Naive thymus-derived CD4-positive, alpha-beta T cell (primary cell): Measurements from ENCODE around the gene AGPAT4. TPM values are rescaled to one million over a fixed set of nuclear protein-coding genes. Genes with fewer than 3 reads are reported as not detected.
A peak's percentile ranks its signal among the peaks of the same experiment; 100 is the strongest.

ENCODE experiments used
- ATAC-seq: fragments of 150-1000 bp; cut with Tn5 transposase; 2 replicates; pipeline ENCODE4 v1.10.0; 2021; ENCODE audit warnings: mild to moderate bottlenecking, moderate library complexity
- CTCF ChIA-PET: fragments of 350-600 bp; sonication (Branson Sonifier 250); formaldehyde crosslinking; loops from one replicate; lab custom pipeline; 2021; ENCODE audit warnings: antibody characterized with exemption; lab: Charles Lee
- POLR2A ChIA-PET: fragments of 350-600 bp; sonication (Branson Sonifier 250); formaldehyde crosslinking; loops from one replicate; lab custom pipeline; 2021; ENCODE audit warnings: antibody characterized with exemption, inconsistent platforms; lab: Charles Lee
- DNase-seq, 9 donors: peaks; one replicate each; pipeline versions ENCODE4 v3.0.0 to v3.0.0-alpha.2; 2020 to 2022; ENCODE audit warnings: mixed read lengths in 1 of 9
- H3K27ac ChIP-seq: one replicate; pipeline ENCODE4 v1.7.0; 2013; ENCODE audit warnings: mild to moderate bottlenecking, low read depth, low read length, moderate library complexity
- H3K27me3 ChIP-seq, 2 donors: one replicate each; pipeline ENCODE4 v1.7.0; 2013; ENCODE audit warnings: low read length in 2 of 2, mild to moderate bottlenecking in 2 of 2, moderate library complexity in 2 of 2; ENCODE audit not compliant: control insufficient read depth in 2 of 2, insufficient read depth in 2 of 2
- H3K36me3 ChIP-seq, 3 experiments: 1 replicate in 2 of 3; 2 replicates in 1 of 3; pipeline ENCODE4 v1.7.0; 2013; ENCODE audit warnings: low read length in 3 of 3, mild to moderate bottlenecking in 3 of 3, moderate library complexity in 1 of 3; ENCODE audit not compliant: insufficient read depth in 3 of 3, control insufficient read depth in 2 of 3
- H3K4me1 ChIP-seq, 2 donors: one replicate each; pipeline ENCODE4 v1.7.0; 2013; ENCODE audit warnings: low read length in 2 of 2, mild to moderate bottlenecking in 2 of 2, moderate library complexity in 1 of 2; ENCODE audit not compliant: control insufficient read depth in 2 of 2, insufficient read depth in 2 of 2
- H3K4me3 ChIP-seq: 2 replicates; pipeline ENCODE4 v1.7.0; 2013; ENCODE audit warnings: mild to moderate bottlenecking, low read length
- H3K9me3 ChIP-seq, 3 experiments: 1 replicate in 2 of 3; 2 replicates in 1 of 3; pipeline ENCODE4 v1.7.0; 2013; ENCODE audit warnings: low read length in 3 of 3; ENCODE audit not compliant: control insufficient read depth in 2 of 3
- H3K27ac Mint-ChIP-seq, 9 donors: one replicate each; pipeline ENCODE4 v1.8.0; 2020 to 2022; ENCODE audit warnings: mixed read lengths in 9 of 9, mild to moderate bottlenecking in 8 of 9, moderate library complexity in 5 of 9, inconsistent platforms in 2 of 9
- H3K27me3 Mint-ChIP-seq, 5 donors: one replicate each; pipeline ENCODE4 v1.8.0; 2021 to 2022; ENCODE audit warnings: mixed read lengths in 5 of 5, mild to moderate bottlenecking in 1 of 5
- H3K36me3 Mint-ChIP-seq, 5 donors: one replicate each; pipeline ENCODE4 v1.8.0; 2020 to 2022; ENCODE audit warnings: mixed read lengths in 5 of 5, mild to moderate bottlenecking in 3 of 5, inconsistent platforms in 1 of 5
- H3K4me1 Mint-ChIP-seq, 7 donors: one replicate each; pipeline ENCODE4 v1.8.0; 2020 to 2022; ENCODE audit warnings: mixed read lengths in 7 of 7, mild to moderate bottlenecking in 3 of 7, inconsistent platforms in 1 of 7
- H3K4me3 Mint-ChIP-seq, 10 donors: one replicate each; pipeline ENCODE4 v1.8.0; 2020 to 2022; ENCODE audit warnings: mild to moderate bottlenecking in 10 of 10, mixed read lengths in 10 of 10, moderate library complexity in 6 of 10, inconsistent platforms in 2 of 10
- H3K9me3 Mint-ChIP-seq, 11 donors: one replicate each; pipeline ENCODE4 v1.8.0; 2020 to 2022; ENCODE audit warnings: mixed read lengths in 11 of 11, mild to moderate bottlenecking in 4 of 11, inconsistent platforms in 1 of 11, moderate library complexity in 1 of 11
- intact Hi-C, 2 donors: fragments of 100-400 bp; cut with micrococcal nuclease; formaldehyde crosslinking; loops; one replicate each; pipeline ENCODE4 v1.15.1; 2023
- polyA plus RNA-seq, 2 donors: library from polyadenylated mRNA; unstranded; fragments of 300-500 nt; fragmentation: Illumina TruSeq; gene quantifications; one replicate each; pipeline ENCODE4 v1.2.3, GENCODE V29; 2021
- total RNA-seq, 6 experiments: library from RNA in 5 of 6; stranded (reverse) in 5 of 6; gene quantifications; 1 replicate in 5 of 6; 2 replicates in 1 of 6; pipeline ENCODE4 v1.2.3 and lab custom pipeline; 2021 to 2026

The AGPAT4 gene
- total and polyA plus RNA-seq, 7 experiments from 2014 or later: 1.1 to 16.2 (median 2.4) TPM

DNA sequence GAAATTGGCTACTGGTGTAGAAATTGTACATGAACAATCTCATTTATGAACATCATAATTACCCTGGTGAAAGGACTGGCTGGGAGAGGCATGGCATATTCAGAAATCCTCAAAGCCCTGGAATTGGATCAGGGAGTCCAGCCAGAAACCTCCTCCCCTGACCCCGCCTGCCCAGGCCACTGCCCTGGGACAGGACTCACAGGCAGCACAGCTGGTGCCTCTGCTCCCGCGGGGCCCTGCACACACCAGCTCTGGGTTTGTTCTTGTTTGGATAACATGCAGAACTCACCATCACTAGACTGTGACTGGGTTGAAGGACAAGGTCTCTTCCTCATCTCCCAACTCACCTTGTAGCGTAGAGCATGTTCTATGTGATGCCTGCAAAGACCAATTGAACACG, 56.2 kb downstream of the AGPAT4 start:
- no peak for ATAC-seq
- Mint-ChIP-seq H3K27me3 (peaks cover 0 to 4% (median 0%) of the 10 kb centered on the region in 5 donors), H3K27ac (no peak overlapping the region), H3K4me3 (no peak overlapping the region), H3K36me3 (peaks cover 16 to 46% (median 36%) of the 10 kb centered on the region in 5 donors), H3K9me3 (peaks cover 0 to 30% (median 10%) of the 10 kb centered on the region in 11 donors), H3K4me1 (peaks cover 0 to 11% (median 0%) of the 10 kb centered on the region in 7 donors)
- CTCF ChIA-PET: no interaction called here
- intact Hi-C loops: no loop called here
- Histone ChIP-seq H3K27ac (no peak overlapping the region), H3K9me3 (no peaks in the 10 kb centered on the region), H3K36me3 (no peaks in the 10 kb centered on the region), H3K4me3 (no peak overlapping the region), H3K4me1 (no peaks in the 10 kb centered on the region), H3K27me3 (no peaks in the 10 kb centered on the region)
- POLR2A ChIA-PET: no interaction called here
- DNase-seq: no peak

DNA sequence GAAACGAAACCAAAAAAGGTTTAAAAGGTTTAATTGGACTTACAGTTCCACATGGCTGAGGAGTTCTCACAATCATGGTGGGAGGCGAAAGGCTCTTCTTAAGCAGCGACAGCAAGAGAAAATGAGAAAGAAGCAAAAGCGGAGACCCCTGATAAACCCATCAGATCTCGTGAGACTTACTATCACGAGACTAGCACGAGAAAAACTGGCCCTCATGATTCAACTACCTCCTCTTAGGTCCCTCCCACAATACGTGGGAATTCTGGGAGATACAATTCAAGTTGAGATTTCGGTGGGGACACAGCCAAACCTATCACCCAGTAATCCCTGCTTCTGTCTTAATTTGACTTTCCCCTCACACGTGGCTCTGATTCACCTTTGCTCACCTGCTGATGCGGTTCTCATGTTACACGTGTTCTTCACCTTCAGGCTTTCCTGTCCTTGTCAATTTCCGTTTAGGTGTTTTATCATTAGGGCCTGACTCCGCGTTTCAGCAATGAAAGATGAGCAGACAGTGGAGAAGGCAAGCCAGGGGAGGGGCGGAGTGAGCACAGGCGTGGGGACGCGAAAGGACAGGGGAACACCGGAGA, 57.1 kb downstream of the AGPAT4 start:
- intact Hi-C loops: no loop called here
- Mint-ChIP-seq H3K9me3 (peaks cover 0 to 31% (median 13%) of the 10 kb centered on the region in 11 donors), H3K27ac (peak overlapping the region in 1 of 9 donors; percentile 55), H3K4me1 (peaks cover 0 to 6% (median 0%) of the 10 kb centered on the region in 7 donors), H3K36me3 (peaks cover 12 to 41% (median 34%) of the 10 kb centered on the region in 5 donors), H3K4me3 (no peak overlapping the region), H3K27me3 (peaks cover 0 to under 1% (median 0%) of the 10 kb centered on the region in 5 donors)
- CTCF ChIA-PET: no interaction called here
- H3K4me1 ChIP-seq: no peaks in the 10 kb centered on the region
- no peaks in the 10 kb centered on the region for H3K36me3 ChIP-seq
- no peak overlapping the region for H3K4me3 ChIP-seq
- no peaks in the 10 kb centered on the region for H3K9me3 ChIP-seq
- H3K27ac ChIP-seq: no peak overlapping the region
- POLR2A ChIA-PET: no interaction called here
- ATAC-seq (no peak), DNase-seq (no peak)
- no peaks in the 10 kb centered on the region for H3K27me3 ChIP-seq

GRCh38 chr6:161215876-161216615, 57.8 kb downstream of the AGPAT4 start:
- no peak for DNase-seq

GRCh38 chr6:161215193-161215592, 58.7 kb downstream of the AGPAT4 start:
- no peak for DNase-seq
- peaks cover 0 to 42% (median 15%) of the 10 kb centered on the region in 11 donors for H3K9me3 Mint-ChIP-seq
- no peaks in the 10 kb centered on the region for H3K9me3 ChIP-seq
- intact Hi-C loops: no loop called here
- H3K27ac Mint-ChIP-seq: no peak overlapping the region
- no peaks in the 10 kb centered on the region for H3K4me1 ChIP-seq
- H3K4me3 Mint-ChIP-seq: no peak overlapping the region
- no peaks in the 10 kb centered on the region for H3K36me3 ChIP-seq
- H3K27ac ChIP-seq: no peak overlapping the region
- peaks cover 0 to 5% (median 0%) of the 10 kb centered on the region in 7 donors for H3K4me1 Mint-ChIP-seq
- ChIA-PET POLR2A (no interaction called here), CTCF (no interaction called here)
- peaks cover 11 to 41% (median 35%) of the 10 kb centered on the region in 5 donors for H3K36me3 Mint-ChIP-seq
- no peaks in the 10 kb centered on the region for H3K27me3 ChIP-seq
- ATAC-seq: no peak
- H3K27me3 Mint-ChIP-seq: no peaks in the 10 kb centered on the region
- H3K4me3 ChIP-seq: no peak overlapping the region

More at GRCh38 chr6:161215876-161216615, 57.8 kb downstream of the AGPAT4 start:
- intact Hi-C loops: no loop called here
- H3K4me1 ChIP-seq: no peaks in the 10 kb centered on the region
- ChIA-PET POLR2A (no interaction called here), CTCF (no interaction called here)
- H3K9me3 Mint-ChIP-seq: peaks cover 0 to 37% (median 15%) of the 10 kb centered on the region in 11 donors
- H3K36me3 Mint-ChIP-seq: peaks cover 11 to 41% (median 35%) of the 10 kb centered on the region in 5 donors
- no peaks in the 10 kb centered on the region for H3K9me3 ChIP-seq
- no peak overlapping the region for H3K4me3 ChIP-seq
- H3K27ac ChIP-seq: no peak overlapping the region
- no peaks in the 10 kb centered on the region for H3K36me3 ChIP-seq
- H3K27me3 ChIP-seq: no peaks in the 10 kb centered on the region
- ATAC-seq: no peak
- H3K27ac Mint-ChIP-seq: peak overlapping the region in 1 of 9 donors; percentile 55
- no peak overlapping the region for H3K4me3 Mint-ChIP-seq
- H3K27me3 Mint-ChIP-seq: no peaks in the 10 kb centered on the region
- H3K4me1 Mint-ChIP-seq: peaks cover 0 to 5% (median 0%) of the 10 kb centered on the region in 7 donors

DNA sequence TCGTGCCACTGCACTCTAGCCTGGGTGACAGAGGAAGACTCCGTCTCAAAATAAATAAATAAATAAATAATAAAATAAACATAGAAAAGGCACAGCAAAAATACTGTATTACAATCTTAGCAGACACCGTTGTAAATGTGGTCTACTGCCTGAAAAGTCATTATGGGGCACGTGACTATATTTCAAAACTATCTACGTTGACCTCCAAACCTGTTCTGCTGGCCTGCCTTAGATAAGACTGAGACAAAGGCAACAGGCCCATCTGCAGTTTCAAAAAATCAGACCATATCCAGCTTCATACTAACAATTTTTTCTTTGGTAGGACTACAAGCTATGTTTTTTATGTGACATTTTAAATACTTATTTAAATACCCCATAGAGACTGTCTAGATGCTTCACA, 59.1 kb downstream of the AGPAT4 start:
- Mint-ChIP-seq H3K36me3 (peaks cover 11 to 41% (median 35%) of the 10 kb centered on the region in 5 donors), H3K4me3 (no peak overlapping the region), H3K4me1 (peaks cover 0 to 5% (median 0%) of the 10 kb centered on the region in 7 donors), H3K9me3 (peaks cover 0 to 43% (median 15%) of the 10 kb centered on the region in 11 donors), H3K27me3 (no peaks in the 10 kb centered on the region), H3K27ac (no peak overlapping the region)
- no peak for DNase-seq
- Histone ChIP-seq H3K27ac (no peak overlapping the region), H3K4me3 (no peak overlapping the region), H3K36me3 (no peaks in the 10 kb centered on the region), H3K27me3 (no peaks in the 10 kb centered on the region), H3K4me1 (no peaks in the 10 kb centered on the region), H3K9me3 (no peaks in the 10 kb centered on the region)
- ChIA-PET CTCF (no interaction called here), POLR2A (no interaction called here)
- intact Hi-C loops: no loop called here
- no peak for ATAC-seq

DNA sequence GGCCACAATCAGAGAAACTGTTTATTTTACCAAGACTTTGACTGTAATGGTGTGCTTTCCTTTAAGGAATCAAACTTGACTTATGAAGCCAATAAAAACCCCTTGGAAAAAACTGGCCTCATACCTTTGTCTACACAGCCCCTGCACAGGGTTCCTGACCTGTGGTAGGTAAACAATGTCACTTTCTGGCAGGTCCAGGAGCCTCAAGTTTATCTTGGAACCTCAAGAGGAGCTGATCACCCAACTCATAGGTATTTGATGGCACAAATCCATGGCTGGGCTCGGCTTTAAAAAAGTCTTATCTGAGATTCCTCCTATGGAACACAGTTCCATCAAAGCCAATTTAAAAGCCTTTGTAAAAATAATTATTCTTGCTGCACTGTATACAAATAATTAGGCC, 61.0 kb downstream of the AGPAT4 start:
- no peak overlapping the region for H3K4me3 Mint-ChIP-seq
- CTCF ChIA-PET: no interaction called here

More for the DNA sequence above, 61.0 kb downstream of the AGPAT4 start:
- Histone ChIP-seq H3K27ac (no peak overlapping the region), H3K4me3 (no peak overlapping the region), H3K4me1 (no peaks in the 10 kb centered on the region), H3K36me3 (no peaks in the 10 kb centered on the region), H3K27me3 (no peaks in the 10 kb centered on the region), H3K9me3 (no peaks in the 10 kb centered on the region)
- ATAC-seq (no peak), DNase-seq (no peak)
- POLR2A ChIA-PET: no interaction called here
- peaks cover 11 to 35% (median 31%) of the 10 kb centered on the region in 5 donors for H3K36me3 Mint-ChIP-seq
- H3K9me3 Mint-ChIP-seq: peaks cover 3 to 43% (median 17%) of the 10 kb centered on the region in 11 donors
- no peaks in the 10 kb centered on the region for H3K27me3 Mint-ChIP-seq
- intact Hi-C loops: no loop called here
- peaks cover 0 to 5% (median 0%) of the 10 kb centered on the region in 7 donors for H3K4me1 Mint-ChIP-seq
- no peak overlapping the region for H3K27ac Mint-ChIP-seq
